Nasal cavity respiratory epithelium epithelial cell of viscerocranial mucosa (primary cell): ENCODE measurements around the gene STBD1. TPM values are rescaled to one million over a fixed set of nuclear protein-coding genes. Genes with fewer than 3 reads are reported as not detected.

Experiments
- total RNA-seq: library from RNA; depleted of rRNA; stranded (reverse); fragments of >200 nt; gene quantifications from 2 replicates; pipeline ENCODE4 v1.2.3, GENCODE V29; 2014

STBD1 gene
- 8.9 and 14.0 TPM in 2 replicates for total RNA-seq

GRCh38 chr4:76305971-76306881, at the start of gene STBD1:
STBD1 (plus strand) TSS chr4:76306733; CDS start chr4:76306770, 37 bp downstream.

Other genes starting within 250 kb of the STBD1 start
- not detected in 2 replicates for gene ART3, start 232.0 kb upstream of the STBD1 start, total RNA-seq
- 50.6 and 57.7 TPM in 2 replicates for gene NUP54, start 158.3 kb upstream of the STBD1 start, total RNA-seq
- gene SCARB2, start 92.9 kb upstream of the STBD1 start, total RNA-seq = 124 and 510 TPM in 2 replicates
- gene FAM47E, start 55.0 kb upstream of the STBD1 start, total RNA-seq = 0.34 and 2.1 TPM in 2 replicates
- 0.34 and 0.43 TPM in 2 replicates for gene CCDC158, start 114.4 kb downstream of the STBD1 start, total RNA-seq
- gene SHROOM3, start 128.5 kb downstream of the STBD1 start, total RNA-seq = 12.3 and 22.1 TPM in 2 replicates